Measurements from ENCODE around the gene UCK1.
"Not testable (repeated sequence)": the region's sequence is repeated elsewhere in the genome, so short reads cannot be mapped to it uniquely, and the experiment has no call there.

Gene UCK1

DNA sequence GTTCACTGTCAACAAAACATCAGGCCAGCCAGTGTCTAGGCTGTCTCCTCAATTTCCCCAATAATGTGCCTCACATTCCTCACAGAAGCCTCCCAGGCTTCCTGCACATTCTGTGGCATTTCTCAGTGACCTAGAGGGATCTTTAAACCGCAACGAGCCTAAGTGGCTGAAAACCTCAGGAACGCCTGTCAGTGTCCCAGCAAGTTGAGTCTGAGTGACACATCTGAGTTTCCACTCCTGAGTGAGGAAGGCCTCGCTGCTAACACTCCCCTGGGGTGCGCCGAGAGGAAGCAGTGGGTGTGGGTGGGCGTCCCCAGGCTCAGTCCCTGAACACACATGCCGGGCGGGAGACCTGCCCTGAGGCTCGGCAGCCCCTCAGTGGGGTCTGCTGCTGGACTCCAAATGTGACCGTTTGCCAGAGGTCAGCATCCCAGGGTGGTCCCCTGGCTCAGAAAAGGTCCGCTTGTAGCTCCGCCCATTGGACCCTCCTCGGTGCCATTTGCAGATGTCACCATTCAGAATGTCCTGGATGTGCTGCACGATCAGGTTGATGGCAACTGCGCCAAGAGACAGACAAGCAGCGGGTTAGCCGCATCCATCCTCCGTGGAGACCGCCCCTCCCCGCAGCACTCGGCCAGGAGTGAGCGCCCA lies 6.3 kb downstream of the UCK1 start:
- Mint-ChIP-seq H3K4me3 (no peak overlapping the region), H3K36me3 (ENCODE audit: insufficient read depth) (peaks cover 35% of the 10 kb centered on the region), H3K4me1 (peaks cover 1% of the 10 kb centered on the region), H3K27me3 (no peaks in the 10 kb centered on the region), H3K27ac (ENCODE audit: low read depth) (no peak overlapping the region), H3K9me3 (no peaks in the 10 kb centered on the region)
- no peak for DNase-seq (ENCODE audit: low spot score in 2 of 2)
- ATAC-seq (replicated peaks; ENCODE audit: extremely low read depth, poor library complexity, severe bottlenecking): no peak

DNA sequence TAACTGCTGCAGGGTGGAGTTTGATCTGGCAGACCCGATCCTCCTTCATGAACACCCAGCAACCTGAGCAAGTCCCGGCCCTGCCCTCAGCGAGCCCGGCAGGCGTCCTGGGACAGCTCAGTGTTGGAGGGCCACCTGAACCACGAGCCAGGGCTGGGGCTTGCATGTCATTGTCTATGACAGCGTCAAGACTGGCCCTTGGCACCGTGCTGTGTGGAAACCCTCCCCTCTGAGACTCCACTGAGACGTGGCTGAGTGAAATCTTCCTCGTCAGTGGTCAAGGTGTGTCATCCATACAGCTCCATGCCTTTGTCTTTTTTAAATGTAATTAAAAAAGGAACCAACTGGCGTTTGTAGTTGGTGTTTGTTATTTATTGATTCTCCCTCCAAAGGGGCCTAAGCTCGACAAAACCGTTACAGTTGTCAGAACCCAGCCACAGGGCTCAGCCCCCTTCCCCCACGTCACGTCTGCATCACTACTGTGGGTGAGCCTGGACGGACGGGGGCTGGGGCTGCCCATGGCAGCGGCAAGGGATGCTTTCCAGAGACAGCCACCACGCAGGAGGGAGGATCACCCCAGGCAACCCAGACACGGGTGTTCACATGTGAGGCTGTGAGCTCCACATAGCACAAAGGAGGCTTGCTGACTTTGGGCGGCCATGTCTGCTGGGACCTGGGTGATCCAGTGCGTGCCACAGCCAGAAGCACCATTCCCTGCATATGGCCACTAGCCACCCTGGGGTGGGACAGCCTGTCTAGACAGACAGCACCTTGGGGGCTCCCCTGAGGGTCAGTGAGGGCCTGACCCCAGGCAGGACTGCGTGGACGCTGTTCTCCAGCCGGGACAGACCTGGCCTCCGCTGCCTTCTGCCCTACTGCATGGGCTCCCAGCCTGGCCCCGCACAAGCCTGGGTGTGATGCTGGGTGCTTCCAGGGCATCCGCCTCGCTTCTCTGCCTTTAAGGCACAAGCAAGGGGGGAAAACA lies 7.3 kb downstream of the UCK1 start:
- no peak overlapping the region for H3K27ac Mint-ChIP-seq (ENCODE audit: low read depth)
- no peaks in the 10 kb centered on the region for H3K9me3 Mint-ChIP-seq
- H3K27me3 Mint-ChIP-seq: no peaks in the 10 kb centered on the region
- no peak overlapping the region for H3K4me3 Mint-ChIP-seq
- no peak for DNase-seq (ENCODE audit: low spot score in 2 of 2)
- H3K4me1 Mint-ChIP-seq: no peaks in the 10 kb centered on the region
- H3K36me3 Mint-ChIP-seq (ENCODE audit: insufficient read depth): peaks cover 36% of the 10 kb centered on the region
- no peak for ATAC-seq (replicated peaks; ENCODE audit: extremely low read depth, poor library complexity, severe bottlenecking)

DNA sequence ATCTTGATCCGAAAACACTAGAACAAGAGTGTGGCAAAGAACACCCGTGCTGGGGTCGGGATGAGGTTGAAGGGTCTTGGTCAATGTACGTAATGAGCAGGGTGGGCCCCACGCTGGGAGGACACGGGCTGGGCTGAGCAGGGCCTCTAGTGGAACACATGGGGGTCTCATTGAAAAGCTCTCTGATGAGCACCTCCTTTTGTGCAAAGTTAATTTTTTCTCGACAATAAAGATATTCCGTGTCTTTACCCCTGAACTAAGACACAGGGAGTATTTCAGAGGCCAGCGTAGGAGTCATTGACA lies 8.0 kb downstream of the UCK1 start:
- H3K9me3 Mint-ChIP-seq: no peaks in the 10 kb centered on the region
- H3K27me3 Mint-ChIP-seq: no peaks in the 10 kb centered on the region
- peaks cover 38% of the 10 kb centered on the region for H3K36me3 Mint-ChIP-seq (ENCODE audit: insufficient read depth)
- H3K4me1 Mint-ChIP-seq: no peaks in the 10 kb centered on the region
- no peak for DNase-seq (ENCODE audit: low spot score in 2 of 2)
- H3K4me3 Mint-ChIP-seq: no peak overlapping the region
- no peak overlapping the region for H3K27ac Mint-ChIP-seq (ENCODE audit: low read depth)
- no peak for ATAC-seq (replicated peaks; ENCODE audit: extremely low read depth, poor library complexity, severe bottlenecking)

DNA sequence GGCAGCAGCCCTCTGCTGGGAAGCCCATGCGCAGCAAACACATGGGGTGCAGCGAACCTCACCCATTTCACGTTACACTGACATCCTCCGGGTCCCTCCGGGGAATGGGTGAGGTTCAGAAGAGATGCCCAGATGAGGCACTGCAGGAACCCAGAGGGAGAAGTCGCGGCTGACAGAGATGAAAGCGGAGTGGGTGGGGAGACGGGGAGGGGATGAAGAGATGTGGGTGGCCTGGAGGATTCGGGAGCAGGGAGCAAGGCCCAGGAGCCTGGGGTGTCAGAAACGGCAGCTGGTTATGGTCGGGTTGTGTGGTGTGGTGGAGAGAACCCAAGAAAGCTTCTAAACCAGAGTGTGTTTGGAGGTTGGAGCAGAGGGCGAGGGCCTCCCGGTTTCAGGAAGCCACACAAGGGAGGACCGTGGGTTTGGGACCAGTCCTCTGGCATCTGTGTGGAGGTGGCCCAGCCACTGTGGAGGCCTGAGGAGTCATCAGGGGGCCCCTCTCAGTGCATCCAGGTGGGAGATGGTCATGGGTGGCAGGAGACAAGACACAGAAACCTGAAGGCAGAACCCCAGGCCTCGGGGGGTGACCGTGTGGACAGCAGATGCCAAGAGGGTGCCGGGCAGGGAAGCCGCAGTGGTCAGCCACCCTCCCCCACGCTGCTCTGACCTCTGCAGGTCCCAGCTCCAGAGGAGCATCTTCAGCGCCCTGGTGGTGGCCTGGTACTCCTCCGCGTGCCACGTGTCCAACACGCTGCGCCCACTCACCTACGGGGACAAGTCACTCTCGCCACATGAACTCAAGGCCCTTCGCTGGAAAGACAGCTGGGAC lies 8.6 kb downstream of the UCK1 start:
- DNase-seq (ENCODE audit: low spot score in 2 of 2): no peak
- Mint-ChIP-seq H3K4me1 (no peaks in the 10 kb centered on the region), H3K27ac (ENCODE audit: low read depth) (peak overlapping the region; percentile 49), H3K9me3 (no peaks in the 10 kb centered on the region), H3K4me3 (no peak overlapping the region), H3K27me3 (no peaks in the 10 kb centered on the region), H3K36me3 (ENCODE audit: insufficient read depth) (peaks cover 40% of the 10 kb centered on the region)
- ATAC-seq (replicated peaks; ENCODE audit: extremely low read depth, poor library complexity, severe bottlenecking): no peak

DNA sequence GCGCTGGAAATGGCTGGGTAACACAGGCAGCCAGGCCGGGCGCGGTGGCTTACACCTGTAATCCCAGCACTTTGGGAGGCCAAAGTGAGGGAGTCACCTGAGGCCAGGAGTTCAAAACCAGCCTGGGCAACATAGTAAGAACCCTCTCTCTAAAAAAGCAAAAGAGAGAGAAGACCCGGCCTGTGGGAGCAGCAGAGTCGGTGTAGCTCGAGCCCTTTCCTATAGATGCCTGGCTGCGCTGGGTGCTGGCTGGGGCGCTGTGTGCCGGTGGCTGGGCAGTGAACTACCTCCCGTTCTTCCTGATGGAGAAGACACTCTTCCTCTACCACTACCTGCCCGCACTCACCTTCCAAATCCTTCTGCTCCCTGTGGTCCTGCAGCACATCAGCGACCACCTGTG lies 9.2 kb downstream of the UCK1 start:
- DNase-seq (ENCODE audit: low spot score in 2 of 2): no peak
- Mint-ChIP-seq H3K9me3 (no peaks in the 10 kb centered on the region), H3K36me3 (ENCODE audit: insufficient read depth) (peaks cover 39% of the 10 kb centered on the region), H3K27ac (ENCODE audit: low read depth) (no peak overlapping the region), H3K4me1 (no peaks in the 10 kb centered on the region), H3K4me3 (no peak overlapping the region), H3K27me3 (no peaks in the 10 kb centered on the region)
- ATAC-seq (replicated peaks; ENCODE audit: extremely low read depth, poor library complexity, severe bottlenecking): no peak

DNA sequence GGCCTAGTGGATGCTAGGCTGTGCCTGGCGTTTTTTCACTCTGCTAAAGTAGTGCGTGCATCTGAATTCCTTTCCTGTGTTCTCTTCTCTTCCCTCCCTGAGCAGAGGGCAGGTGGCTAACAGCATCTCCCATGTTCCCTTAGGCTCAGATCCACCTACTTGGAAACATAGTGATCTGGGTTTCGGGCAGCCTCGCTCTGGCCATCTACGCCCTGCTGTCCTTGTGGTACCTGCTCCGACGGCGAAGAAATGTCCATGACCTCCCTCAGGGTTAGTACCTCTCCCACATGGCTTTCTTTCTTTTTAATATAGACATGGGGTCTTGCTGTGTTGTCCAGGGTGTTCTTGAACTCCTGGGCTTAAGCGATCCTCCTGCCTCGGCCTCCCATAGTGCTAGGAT lies 9.9 kb downstream of the UCK1 start:
- peaks cover 39% of the 10 kb centered on the region for H3K36me3 Mint-ChIP-seq (ENCODE audit: insufficient read depth)
- H3K4me1 Mint-ChIP-seq: no peaks in the 10 kb centered on the region
- ATAC-seq (replicated peaks; ENCODE audit: extremely low read depth, poor library complexity, severe bottlenecking): no peak
- no peaks in the 10 kb centered on the region for H3K27me3 Mint-ChIP-seq
- DNase-seq (ENCODE audit: low spot score in 2 of 2): no peak
- no peak overlapping the region for H3K4me3 Mint-ChIP-seq
- no peak overlapping the region for H3K27ac Mint-ChIP-seq (ENCODE audit: low read depth)
- no peaks in the 10 kb centered on the region for H3K9me3 Mint-ChIP-seq

DNA sequence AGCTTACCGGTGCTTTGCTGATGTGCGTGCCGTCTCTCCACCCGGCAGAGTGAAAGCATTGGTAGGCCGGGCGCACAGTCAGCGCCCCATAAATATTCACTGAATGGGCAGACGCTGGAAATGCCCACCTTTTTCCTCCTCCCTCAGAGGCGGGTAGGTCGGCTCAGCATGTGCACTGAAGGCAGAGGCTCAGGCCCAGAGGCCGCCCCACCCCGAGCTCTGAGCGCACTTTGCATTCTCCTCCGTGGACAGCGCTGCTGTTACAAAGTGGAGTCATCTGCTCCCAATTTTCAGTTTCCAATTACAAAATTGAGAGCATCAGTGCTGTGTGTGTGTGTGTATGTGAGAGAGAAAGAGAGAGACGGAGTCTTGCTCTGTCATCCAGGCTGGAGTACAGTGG lies 10.6 kb downstream of the UCK1 start:
- H3K4me1 Mint-ChIP-seq: no peaks in the 10 kb centered on the region
- no peak for DNase-seq (ENCODE audit: low spot score in 2 of 2)
- peaks cover 39% of the 10 kb centered on the region for H3K36me3 Mint-ChIP-seq (ENCODE audit: insufficient read depth)
- no peak overlapping the region for H3K4me3 Mint-ChIP-seq
- no peak overlapping the region for H3K27ac Mint-ChIP-seq (ENCODE audit: low read depth)
- no peaks in the 10 kb centered on the region for H3K9me3 Mint-ChIP-seq
- ATAC-seq (replicated peaks; ENCODE audit: extremely low read depth, poor library complexity, severe bottlenecking): no peak
- H3K27me3 Mint-ChIP-seq: no peaks in the 10 kb centered on the region

DNA sequence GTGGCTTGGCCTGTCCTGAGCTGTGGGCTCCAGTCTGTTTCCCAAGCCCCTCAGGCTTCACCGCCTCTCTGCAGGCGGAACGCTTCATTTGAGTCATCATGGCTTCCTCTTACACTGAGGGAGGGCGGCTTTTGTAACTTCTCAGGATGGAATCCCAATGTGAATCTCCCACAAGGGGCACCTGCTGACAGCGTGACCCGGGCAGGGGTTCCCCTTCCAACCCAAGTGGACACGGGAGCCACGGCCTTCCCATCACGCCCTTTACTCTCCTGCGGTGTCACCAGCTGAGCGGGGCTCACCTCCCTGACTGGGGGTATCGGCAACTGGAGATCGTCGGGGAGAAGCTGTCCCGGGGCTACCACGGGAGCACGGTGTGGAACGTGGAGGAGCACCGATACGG lies 12.5 kb downstream of the UCK1 start:
- Mint-ChIP-seq H3K36me3 (ENCODE audit: insufficient read depth) (peaks cover 40% of the 10 kb centered on the region), H3K27me3 (no peaks in the 10 kb centered on the region), H3K9me3 (no peaks in the 10 kb centered on the region), H3K27ac (ENCODE audit: low read depth) (no peak overlapping the region), H3K4me1 (no peaks in the 10 kb centered on the region), H3K4me3 (no peak overlapping the region)
- DNase-seq (ENCODE audit: low spot score in 2 of 2) (no peak), ATAC-seq (replicated peaks; ENCODE audit: extremely low read depth, poor library complexity, severe bottlenecking) (no peak)

DNA sequence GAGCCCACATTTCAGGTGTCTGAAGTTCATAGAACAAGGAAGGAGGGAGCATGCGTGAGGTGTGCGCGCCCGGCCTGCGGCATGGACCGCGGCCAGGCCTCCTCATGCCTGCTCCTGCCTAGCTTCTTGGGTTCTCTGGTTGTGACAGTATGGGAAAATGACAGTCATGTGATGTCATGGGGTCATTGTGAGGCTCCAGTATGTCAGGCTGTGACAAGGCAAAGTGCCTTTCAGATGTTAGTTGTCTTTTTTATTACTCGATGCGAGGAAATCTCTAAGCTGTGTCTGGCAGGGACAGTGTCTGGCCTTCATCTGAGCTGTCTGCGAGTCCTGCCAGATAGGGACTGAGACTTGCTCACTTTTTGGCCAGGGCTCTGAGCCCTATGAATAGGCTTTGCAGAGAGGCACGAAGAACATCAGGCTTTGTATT lies 13.3 kb downstream of the UCK1 start:
- no peaks in the 10 kb centered on the region for H3K27me3 Mint-ChIP-seq
- DNase-seq (ENCODE audit: low spot score in 2 of 2) (no peak), ATAC-seq (replicated peaks; ENCODE audit: extremely low read depth, poor library complexity, severe bottlenecking) (no peak)
- no peaks in the 10 kb centered on the region for H3K4me1 Mint-ChIP-seq
- no peak overlapping the region for H3K4me3 Mint-ChIP-seq
- H3K9me3 Mint-ChIP-seq: no peaks in the 10 kb centered on the region
- peaks cover 40% of the 10 kb centered on the region for H3K36me3 Mint-ChIP-seq (ENCODE audit: insufficient read depth)
- no peak overlapping the region for H3K27ac Mint-ChIP-seq (ENCODE audit: low read depth)

DNA sequence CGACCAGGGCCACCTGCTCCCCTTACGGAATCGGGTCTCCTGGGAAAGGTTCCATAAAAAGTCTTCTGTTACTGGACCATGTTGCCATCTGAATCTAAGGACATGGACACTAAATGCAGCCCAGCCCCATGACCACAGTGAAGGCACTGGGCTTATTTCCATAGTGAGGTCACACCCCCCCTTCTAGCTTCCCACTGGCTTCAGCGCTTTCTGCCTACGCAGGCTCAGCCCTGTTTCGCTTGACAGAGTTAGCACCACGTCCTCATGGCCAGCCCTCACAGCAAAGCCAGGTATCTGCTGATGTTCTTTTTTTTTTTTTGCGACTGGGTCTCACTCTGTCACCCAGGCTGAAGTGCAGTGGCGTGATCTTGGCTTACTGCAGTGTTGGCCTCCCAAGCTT lies 14.1 kb downstream of the UCK1 start:
- Mint-ChIP-seq H3K36me3 (ENCODE audit: insufficient read depth) (peaks cover 44% of the 10 kb centered on the region), H3K4me1 (no peaks in the 10 kb centered on the region), H3K9me3 (no peaks in the 10 kb centered on the region), H3K4me3 (no peak overlapping the region), H3K27ac (ENCODE audit: low read depth) (no peak overlapping the region), H3K27me3 (no peaks in the 10 kb centered on the region)
- ATAC-seq (replicated peaks; ENCODE audit: extremely low read depth, poor library complexity, severe bottlenecking) (no peak), DNase-seq (ENCODE audit: low spot score in 2 of 2) (no peak)

DNA sequence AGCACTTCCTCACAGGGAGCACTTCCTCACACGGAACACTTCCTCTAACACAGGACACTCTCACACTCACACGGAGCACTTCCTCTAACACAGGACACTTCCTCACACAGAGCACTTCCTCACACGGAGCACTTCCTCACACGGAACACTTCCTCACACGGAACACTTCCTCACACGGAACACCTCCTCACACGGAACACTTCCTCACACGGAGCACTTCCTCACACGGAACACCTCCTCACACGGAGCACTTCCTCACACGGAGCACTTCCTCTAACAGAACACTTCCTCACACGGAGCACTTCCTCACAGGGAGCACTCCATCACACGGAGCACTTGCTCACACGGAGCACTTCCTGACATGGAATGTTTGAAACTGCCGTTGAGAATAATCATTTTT lies 15.0 kb downstream of the UCK1 start:
- no peak for DNase-seq (ENCODE audit: low spot score in 2 of 2)
- ATAC-seq (replicated peaks; ENCODE audit: extremely low read depth, poor library complexity, severe bottlenecking): no peak
- no peak overlapping the region for H3K27ac Mint-ChIP-seq (ENCODE audit: low read depth)
- no peaks in the 10 kb centered on the region for H3K9me3 Mint-ChIP-seq
- H3K27me3 Mint-ChIP-seq: no peaks in the 10 kb centered on the region
- H3K4me3 Mint-ChIP-seq: no peak overlapping the region
- peaks cover 42% of the 10 kb centered on the region for H3K36me3 Mint-ChIP-seq (ENCODE audit: insufficient read depth)
- no peaks in the 10 kb centered on the region for H3K4me1 Mint-ChIP-seq

DNA sequence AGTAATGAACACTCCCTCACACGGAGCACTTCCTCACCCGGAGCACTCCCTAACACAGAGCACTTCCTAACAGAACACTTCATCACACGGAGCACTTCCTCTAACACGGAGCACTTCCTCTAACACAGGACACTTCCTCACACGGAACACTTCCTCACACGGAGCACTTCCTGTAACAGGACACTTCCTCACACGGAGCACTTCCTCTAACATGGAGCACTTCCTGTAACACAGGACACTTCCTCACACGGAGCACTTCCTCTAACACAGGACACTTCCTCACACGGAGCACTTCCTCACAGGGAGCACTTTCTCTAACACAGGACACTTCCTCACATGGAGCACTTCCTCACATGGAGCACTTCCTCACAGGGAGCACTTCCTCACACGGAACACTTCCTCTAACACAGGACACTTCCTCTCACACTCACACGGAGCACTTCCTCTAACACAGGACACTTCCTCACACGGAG lies 15.5 kb downstream of the UCK1 start:
- not testable (repeated sequence) for H3K27me3 Mint-ChIP-seq; ATAC-seq (replicated peaks; ENCODE audit: extremely low read depth, poor library complexity, severe bottlenecking); H3K27ac Mint-ChIP-seq (ENCODE audit: low read depth); DNase-seq (ENCODE audit: low spot score in 2 of 2); H3K9me3 Mint-ChIP-seq; H3K4me3 Mint-ChIP-seq; H3K4me1 Mint-ChIP-seq
- peaks cover 46% of the 10 kb centered on the region for H3K36me3 Mint-ChIP-seq (ENCODE audit: insufficient read depth)

Data from central memory CD8-positive, alpha-beta T cell (primary cell).